Measurements from ENCODE around the gene SLC12A3. TPM values are rescaled to one million over a fixed set of nuclear protein-coding genes. Genes with fewer than 3 reads are reported as not detected.

The SLC12A3 gene
- total and polyA plus RNA-seq, 2 of the 8 experiments (the other 6 are each of a cell fraction or from before 2014, with no cell fraction given) = not detected

DNA sequence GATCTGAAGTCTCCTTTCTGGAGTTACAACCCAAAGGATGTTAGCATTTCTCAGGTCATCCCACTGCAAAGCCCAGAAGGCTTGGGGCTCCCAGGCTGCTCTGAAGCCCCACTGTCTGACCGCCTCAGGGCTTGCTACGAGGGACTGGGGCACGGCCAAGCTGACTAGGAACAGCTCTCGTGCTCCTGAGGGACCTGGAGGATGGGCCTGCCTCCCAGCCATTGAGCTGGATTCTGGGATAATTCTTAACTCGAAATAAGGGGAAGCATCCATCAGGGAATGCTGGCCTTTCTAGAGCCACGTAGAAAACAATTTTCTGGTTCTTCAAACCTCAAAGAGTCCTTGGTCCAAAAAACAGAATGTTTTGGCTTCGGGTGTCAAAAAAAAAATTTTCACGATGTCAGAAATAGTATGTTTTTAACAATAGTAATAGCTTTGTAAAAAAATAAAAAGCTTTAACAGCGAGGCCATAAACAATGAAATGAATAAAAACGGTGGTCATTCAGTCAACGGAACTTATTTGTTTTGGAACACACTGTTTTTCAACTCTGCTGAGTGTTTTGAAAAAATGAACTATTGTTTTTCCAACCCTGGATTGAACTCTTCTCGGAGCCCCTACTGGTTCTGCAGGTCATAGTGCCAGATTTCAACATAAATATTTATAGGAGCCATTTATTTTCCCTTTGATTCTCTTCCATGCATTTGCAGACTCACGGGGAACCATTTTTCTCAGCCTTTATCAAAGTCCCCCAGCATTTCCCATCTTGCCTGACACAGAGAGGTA is 50.5 kb downstream of the SLC12A3 start (continued):
- TF ChIP-seq, protein P1, sequence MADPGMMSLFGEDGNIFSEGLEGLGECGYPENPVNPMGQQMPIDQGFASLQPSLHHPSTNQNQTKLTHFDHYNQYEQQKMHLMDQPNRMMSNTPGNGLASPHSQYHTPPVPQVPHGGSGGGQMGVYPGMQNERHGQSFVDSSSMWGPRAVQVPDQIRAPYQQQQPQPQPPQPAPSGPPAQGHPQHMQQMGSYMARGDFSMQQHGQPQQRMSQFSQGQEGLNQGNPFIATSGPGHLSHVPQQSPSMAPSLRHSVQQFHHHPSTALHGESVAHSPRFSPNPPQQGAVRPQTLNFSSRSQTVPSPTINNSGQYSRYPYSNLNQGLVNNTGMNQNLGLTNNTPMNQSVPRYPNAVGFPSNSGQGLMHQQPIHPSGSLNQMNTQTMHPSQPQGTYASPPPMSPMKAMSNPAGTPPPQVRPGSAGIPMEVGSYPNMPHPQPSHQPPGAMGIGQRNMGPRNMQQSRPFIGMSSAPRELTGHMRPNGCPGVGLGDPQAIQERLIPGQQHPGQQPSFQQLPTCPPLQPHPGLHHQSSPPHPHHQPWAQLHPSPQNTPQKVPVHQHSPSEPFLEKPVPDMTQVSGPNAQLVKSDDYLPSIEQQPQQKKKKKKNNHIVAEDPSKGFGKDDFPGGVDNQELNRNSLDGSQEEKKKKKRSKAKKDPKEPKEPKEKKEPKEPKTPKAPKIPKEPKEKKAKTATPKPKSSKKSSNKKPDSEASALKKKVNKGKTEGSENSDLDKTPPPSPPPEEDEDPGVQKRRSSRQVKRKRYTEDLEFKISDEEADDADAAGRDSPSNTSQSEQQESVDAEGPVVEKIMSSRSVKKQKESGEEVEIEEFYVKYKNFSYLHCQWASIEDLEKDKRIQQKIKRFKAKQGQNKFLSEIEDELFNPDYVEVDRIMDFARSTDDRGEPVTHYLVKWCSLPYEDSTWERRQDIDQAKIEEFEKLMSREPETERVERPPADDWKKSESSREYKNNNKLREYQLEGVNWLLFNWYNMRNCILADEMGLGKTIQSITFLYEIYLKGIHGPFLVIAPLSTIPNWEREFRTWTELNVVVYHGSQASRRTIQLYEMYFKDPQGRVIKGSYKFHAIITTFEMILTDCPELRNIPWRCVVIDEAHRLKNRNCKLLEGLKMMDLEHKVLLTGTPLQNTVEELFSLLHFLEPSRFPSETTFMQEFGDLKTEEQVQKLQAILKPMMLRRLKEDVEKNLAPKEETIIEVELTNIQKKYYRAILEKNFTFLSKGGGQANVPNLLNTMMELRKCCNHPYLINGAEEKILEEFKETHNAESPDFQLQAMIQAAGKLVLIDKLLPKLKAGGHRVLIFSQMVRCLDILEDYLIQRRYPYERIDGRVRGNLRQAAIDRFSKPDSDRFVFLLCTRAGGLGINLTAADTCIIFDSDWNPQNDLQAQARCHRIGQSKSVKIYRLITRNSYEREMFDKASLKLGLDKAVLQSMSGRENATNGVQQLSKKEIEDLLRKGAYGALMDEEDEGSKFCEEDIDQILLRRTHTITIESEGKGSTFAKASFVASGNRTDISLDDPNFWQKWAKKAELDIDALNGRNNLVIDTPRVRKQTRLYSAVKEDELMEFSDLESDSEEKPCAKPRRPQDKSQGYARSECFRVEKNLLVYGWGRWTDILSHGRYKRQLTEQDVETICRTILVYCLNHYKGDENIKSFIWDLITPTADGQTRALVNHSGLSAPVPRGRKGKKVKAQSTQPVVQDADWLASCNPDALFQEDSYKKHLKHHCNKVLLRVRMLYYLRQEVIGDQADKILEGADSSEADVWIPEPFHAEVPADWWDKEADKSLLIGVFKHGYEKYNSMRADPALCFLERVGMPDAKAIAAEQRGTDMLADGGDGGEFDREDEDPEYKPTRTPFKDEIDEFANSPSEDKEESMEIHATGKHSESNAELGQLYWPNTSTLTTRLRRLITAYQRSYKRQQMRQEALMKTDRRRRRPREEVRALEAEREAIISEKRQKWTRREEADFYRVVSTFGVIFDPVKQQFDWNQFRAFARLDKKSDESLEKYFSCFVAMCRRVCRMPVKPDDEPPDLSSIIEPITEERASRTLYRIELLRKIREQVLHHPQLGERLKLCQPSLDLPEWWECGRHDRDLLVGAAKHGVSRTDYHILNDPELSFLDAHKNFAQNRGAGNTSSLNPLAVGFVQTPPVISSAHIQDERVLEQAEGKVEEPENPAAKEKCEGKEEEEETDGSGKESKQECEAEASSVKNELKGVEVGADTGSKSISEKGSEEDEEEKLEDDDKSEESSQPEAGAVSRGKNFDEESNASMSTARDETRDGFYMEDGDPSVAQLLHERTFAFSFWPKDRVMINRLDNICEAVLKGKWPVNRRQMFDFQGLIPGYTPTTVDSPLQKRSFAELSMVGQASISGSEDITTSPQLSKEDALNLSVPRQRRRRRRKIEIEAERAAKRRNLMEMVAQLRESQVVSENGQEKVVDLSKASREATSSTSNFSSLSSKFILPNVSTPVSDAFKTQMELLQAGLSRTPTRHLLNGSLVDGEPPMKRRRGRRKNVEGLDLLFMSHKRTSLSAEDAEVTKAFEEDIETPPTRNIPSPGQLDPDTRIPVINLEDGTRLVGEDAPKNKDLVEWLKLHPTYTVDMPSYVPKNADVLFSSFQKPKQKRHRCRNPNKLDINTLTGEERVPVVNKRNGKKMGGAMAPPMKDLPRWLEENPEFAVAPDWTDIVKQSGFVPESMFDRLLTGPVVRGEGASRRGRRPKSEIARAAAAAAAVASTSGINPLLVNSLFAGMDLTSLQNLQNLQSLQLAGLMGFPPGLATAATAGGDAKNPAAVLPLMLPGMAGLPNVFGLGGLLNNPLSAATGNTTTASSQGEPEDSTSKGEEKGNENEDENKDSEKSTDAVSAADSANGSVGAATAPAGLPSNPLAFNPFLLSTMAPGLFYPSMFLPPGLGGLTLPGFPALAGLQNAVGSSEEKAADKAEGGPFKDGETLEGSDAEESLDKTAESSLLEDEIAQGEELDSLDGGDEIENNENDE (IDR thresholded peaks at IDR 0.05; ENCODE audit: insufficient replicate concordance, low read length) = no peak
- TF ChIP-seq TAF1 (IDR thresholded peaks at IDR 0.05; ENCODE audit: low read depth, low read length) (no peak), SIX5 (IDR thresholded peaks at IDR 0.05; ENCODE audit: low read depth, low read length) (no peak), KDM5A (IDR thresholded peaks at IDR 0.05; ENCODE audit: low read length) (no peak), GABPA (IDR thresholded peaks at IDR 0.05; ENCODE audit: borderline replicate concordance, insufficient read depth, low read length) (no peak), SRF (IDR thresholded peaks at IDR 0.05; ENCODE audit: low read depth, low read length) (no peak), BCL11A (IDR thresholded peaks at IDR 0.05; ENCODE audit: low read depth in 2 of 2, low read length in 2 of 2) (no peak)
- TF ChIP-seq, protein P2, sequence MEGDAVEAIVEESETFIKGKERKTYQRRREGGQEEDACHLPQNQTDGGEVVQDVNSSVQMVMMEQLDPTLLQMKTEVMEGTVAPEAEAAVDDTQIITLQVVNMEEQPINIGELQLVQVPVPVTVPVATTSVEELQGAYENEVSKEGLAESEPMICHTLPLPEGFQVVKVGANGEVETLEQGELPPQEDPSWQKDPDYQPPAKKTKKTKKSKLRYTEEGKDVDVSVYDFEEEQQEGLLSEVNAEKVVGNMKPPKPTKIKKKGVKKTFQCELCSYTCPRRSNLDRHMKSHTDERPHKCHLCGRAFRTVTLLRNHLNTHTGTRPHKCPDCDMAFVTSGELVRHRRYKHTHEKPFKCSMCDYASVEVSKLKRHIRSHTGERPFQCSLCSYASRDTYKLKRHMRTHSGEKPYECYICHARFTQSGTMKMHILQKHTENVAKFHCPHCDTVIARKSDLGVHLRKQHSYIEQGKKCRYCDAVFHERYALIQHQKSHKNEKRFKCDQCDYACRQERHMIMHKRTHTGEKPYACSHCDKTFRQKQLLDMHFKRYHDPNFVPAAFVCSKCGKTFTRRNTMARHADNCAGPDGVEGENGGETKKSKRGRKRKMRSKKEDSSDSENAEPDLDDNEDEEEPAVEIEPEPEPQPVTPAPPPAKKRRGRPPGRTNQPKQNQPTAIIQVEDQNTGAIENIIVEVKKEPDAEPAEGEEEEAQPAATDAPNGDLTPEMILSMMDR (IDR thresholded peaks at IDR 0.05; ENCODE audit: control extremely low read depth in 1 of 3, insufficient read depth in 1 of 3, low read depth in 1 of 3, low read length in 3 of 3) = no peak

Measured in H1 (cell line).